ENCODE data around the gene ONECUT3.

The ONECUT3 gene

DNA sequence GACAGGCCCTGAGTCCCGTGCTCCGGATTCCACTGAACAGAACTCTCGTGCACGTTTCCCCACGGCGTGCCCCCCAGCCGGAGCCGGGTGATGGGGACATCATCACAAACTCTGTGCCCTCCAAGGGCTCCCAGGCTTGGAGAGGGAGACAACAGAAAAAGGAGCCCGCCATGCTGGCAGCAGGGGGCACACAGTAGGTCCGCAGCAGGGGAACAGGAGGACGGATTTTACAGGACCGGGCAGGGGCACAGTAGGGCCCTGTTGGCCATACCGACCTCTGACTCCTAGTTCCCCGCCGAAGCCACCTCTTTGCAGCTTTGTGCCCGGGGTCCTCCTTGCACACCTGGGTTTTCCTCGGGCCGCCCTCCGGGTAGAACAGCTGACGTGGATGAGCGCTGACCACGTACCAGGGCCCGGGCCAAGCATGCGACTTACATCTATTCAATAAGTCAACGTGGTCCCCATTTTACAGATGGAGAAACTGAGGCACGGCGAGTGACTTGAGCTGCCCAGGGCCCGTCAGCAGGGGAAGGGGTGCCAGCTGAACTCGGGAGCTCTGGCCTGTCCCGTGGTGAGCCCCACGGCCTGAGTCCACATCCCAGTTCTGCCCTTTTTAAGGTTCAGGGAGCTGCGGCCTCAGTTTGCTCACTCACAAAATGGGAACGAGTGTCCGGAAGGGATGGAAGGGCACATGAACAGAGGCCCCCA lies 10.2 kb upstream of the ONECUT3 start:
- DNase-seq = no peak

- DNase-seq = no peak
Measured at GRCh38 chr19:1744133-1744665, 9.1 kb upstream of the ONECUT3 start.

DNA sequence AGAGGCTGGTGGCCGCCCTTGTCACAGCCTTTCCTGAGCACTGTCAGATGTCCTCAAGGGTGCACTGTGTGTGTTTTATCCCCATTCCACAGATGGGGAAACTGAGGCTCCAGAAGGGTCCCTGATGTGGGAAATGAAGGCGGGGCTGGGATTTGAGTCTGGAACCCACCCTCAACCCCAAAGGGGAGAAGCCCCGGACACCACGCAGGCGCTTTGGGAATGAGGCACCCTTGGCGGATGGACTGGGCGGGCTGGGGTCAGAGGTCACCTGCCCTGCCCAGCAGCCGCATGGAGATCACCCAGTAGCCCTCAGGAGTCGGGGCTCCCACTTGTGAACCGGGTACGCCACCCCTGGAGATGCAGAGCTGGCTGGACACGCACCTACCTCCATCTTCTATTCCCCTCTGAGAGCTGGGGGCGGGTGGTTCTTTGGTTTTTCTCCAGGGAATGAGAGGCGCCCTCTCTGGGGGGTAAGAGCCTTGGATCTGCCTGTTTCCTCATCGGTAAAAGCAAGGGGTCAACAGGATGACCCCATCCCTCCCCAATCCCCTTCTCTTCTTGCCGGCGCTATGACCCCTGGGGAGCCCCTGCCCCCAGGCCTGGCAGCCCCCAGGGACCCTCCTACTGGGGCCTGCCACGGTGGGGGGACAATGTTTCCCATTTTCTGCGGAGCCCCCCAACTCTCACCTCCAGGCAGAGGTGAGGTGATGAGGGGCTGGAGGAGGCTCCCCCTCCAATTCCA lies 8.3 kb upstream of the ONECUT3 start:
- DNase-seq = no peak

- no peak for DNase-seq
Measured at GRCh38 chr19:1745589-1746031, 7.7 kb upstream of the ONECUT3 start.

DNA sequence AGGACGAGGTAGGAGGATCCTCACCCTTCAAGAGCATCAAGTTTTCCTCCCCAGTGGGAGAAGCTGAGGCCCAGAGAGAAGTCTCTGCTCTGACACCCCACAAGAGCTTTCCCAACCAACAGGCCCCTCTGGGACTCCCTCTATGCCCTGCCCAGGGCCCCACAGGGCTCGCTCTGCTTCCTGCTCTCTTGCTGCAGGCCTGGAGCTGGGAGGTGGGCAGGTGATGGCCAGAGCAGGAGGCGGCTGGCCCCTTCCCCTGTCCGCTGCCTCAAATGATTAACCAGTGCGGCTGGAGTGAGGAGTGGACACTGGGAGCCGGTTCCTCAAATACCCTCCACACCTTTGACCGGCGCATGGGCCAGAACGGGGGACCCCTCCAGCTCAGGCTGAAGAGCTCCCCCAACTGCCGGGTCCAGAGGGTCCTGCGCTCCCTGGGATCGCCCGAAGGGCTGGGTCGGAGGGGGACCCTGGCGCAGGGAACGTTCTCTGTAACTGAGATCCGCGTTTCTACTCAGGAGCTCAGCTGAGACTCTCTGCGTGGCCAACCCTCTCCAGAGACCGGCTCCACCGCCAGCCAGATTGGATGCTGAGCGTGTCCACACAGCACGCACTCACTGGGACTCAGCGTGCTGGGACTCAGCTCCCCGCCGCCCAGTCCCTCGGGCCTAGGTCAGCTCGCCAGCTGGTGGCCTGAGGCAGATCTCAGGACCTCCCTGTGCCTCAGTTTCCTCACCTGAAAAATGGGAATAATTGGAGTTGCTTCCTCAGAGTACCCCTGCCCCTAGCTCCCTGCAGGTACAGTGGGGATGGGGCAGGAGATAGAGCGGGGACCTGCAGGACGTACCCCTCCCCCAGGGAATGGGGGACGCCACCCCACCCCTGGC lies 6.7 kb upstream of the ONECUT3 start:
- no peak for DNase-seq

- DNase-seq = no peak
Measured at GRCh38 chr19:1747285-1748114, 5.8 kb upstream of the ONECUT3 start.

GRCh38 chr19:1748115-1748872 lies 5.0 kb upstream of the ONECUT3 start:
- DNase-seq = no peak

DNA sequence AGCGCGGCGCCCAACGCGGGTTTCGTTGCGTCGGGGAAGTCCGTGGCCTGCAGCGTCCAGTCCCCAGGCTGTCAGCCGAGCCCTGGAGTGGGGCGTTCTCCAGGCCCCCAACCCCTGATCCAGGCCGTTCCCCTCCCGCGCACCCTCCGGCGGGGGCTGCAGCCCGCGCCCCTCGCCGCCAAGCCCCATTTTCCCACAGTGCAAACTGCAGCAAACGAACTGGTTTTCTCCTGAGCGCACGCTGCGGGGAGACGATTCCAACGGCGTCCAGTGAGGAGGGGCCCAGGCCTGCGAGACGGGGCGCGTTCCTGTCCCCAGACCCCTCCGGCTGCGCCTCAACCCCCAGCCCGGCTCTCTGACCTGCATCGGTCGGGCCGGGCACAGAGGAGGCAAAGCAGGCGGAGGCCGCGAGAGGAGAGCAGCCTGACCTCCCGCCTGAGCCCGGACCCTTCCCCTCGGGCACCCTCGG lies 4.4 kb upstream of the ONECUT3 start:
- no peak for DNase-seq

DNA sequence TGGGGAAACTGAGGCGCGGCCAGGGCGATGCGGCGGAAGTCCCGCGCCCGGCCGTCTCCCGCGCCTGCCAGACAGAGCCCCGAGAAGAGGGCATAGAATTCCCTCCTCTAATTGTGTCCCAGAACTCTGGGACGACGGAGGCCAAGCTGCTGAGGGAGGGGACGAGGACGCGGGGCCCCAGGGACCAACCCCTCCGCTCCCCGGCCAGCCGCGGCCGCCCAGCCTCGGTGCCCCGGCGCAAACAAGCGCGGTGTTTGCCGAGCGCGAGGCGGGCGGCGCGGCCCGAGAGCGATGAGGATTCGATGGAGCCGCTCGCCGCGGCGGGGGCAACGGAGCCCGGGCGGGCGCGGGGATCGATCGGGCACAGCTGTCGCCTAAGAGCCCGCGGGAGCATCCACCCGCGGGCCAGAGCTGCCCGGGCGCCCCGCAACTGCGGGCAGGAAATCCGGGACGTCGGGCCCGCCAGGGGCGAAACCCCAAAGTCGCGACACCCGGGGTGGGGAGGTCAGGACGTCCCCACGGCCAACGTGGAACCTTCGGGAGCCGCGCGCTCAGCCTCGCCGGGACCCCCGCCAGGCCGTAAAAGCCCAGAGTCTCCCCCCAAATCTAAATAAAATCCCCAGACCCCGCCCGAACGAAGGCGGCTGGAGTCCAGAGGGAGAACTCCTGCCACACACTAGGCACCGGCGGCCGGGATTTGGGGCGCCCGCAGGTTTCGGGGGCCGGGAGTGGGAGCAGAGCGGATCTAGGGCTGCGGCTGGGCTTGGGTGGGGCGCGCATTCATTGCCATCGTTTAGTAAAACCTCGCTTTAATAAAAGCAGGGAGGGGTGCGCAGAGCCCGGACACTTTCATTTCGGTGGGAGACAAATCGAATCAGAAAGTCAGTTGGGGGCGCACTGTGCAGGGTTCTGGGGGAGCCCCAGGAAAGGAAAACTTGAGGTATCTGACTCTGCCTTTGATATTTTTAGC lies 3.6 kb upstream of the ONECUT3 start:
- DNase-seq = no peak

GRCh38 chr19:1750343-1751021 lies 2.8 kb upstream of the ONECUT3 start:
- no peak for DNase-seq

DNA sequence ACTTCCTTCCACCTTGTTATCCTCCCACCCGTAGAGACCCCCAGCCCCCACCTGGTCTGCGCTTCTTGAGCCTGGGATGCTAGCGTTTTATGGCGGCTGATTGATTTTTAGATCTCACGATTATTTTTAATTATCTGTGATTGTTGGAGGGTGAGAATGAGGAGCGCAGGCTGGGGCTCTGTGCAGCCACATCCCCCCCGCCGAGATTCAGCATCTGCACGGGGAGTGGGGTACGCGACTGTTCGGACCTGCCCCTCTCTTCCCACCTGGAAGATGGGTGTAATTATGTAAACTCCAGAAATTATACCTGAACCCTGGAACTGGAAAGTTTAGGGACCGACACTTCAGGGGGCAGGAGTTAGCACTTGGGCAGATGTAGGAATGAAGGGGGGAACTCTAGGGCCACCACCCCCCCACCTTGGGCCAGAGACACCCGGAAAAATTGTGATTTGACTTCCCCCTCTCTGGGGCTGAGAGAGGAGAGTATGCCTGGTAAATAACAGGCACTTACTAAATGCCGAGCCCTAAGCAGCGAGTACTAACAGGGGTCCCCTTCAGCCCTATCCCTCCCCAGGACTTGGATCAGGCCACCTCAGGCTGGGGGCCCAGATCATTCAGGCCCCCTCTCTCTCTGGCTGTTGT lies 1.8 kb upstream of the ONECUT3 start:
- no peak for DNase-seq

DNA sequence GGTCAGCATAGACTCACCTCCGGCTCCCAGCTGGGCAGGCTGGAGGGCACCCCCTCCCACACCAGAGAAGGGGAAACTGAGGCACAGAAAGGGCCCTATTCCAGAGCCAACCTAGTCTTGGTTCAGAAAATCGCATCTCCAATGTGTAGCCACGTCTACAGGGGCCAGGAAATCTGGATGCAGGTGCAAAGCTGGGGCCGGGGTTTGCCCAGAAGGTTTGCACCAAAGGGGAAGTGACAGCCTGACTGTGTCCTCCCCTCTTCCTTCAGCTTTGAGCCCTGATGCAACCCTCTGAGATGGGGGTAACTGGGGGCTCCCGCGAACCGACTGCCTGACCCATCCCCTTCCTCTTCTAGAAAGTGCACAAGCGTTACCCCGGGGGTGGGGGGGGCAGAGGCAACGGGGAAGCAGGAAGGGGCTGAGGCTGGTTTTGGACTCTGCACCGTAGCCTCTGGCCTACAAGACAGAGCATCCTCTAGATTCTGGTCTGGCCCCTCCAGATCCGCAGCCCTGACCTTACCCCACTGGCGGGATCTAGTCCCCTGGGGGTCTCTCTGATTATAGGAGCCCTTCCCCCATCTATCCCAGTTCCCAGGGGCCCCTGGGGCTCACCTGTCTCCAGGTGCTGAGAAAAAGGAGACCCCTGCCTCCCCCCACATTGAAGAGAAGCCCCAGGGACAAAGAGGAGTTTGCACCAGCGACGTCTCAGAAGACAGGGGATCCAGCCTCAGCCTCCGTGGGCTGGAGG lies 1.1 kb upstream of the ONECUT3 start:
- no peak for DNase-seq

DNA sequence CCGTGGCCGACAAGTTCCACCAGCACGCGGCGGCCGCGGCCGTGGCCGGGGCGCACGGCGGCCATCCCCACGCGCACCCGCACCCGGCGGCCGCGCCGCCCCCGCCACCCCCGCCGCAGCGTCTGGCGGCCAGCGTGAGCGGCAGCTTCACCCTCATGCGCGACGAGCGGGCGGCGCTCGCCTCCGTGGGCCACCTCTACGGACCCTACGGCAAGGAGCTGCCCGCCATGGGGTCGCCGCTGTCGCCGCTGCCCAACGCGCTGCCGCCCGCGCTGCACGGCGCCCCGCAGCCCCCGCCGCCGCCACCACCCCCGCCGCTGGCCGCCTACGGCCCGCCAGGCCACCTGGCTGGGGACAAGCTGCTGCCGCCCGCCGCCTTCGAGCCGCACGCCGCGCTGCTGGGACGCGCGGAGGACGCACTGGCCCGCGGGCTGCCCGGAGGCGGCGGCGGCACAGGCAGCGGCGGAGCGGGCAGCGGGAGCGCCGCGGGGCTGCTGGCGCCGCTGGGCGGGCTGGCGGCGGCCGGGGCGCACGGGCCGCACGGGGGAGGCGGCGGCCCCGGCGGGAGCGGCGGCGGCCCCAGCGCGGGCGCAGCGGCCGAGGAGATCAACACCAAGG lies 821 bp downstream of the ONECUT3 start:
- DNase-seq = no peak

GRCh38 chr19:1754636-1755466 lies 1.5 kb downstream of the ONECUT3 start:
- DNase-seq = no peak

GRCh38 chr19:1755467-1756171 lies 2.3 kb downstream of the ONECUT3 start:
- no peak for DNase-seq

DNA sequence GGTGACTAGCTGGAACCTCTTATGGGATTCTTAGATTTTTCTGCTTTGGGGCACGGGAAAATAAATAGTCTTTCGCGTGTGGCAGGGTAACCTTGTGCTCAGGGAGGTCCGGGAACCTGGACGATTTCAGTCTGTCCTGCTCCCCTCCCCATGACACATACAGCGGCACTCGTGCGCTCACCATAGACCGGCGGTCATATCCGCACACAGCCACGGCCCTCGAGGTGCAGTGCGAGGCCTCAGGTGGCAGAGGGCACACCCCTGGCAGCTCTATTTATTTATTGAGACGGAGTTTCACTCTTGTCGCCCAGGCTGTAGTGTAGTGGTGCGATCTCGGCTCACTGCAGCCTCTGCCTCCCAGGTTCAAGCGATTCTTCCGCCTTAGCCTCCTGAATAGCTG lies 3.0 kb downstream of the ONECUT3 start:
- no peak for DNase-seq
